ENCODE measurements around the gene YKT6.

The YKT6 gene

GRCh38 chr7:44224974-44225565 lies 24.3 kb downstream of the YKT6 start:
- TF ChIP-seq ZNF707 (tag by site-specific recombination; IDR thresholded peaks at IDR 0.05) (no peak), BCL11A (tag by site-specific recombination; IDR thresholded peaks at IDR 0.05; ENCODE audit: low read depth) (no peak), EGR2 (tag by site-specific recombination; IDR thresholded peaks at IDR 0.05; ENCODE audit: low read depth) (0 out of 2 replicates have a peak, but pooled peaks have one; percentile 2), ZNF112 (tag by site-specific recombination; IDR thresholded peaks at IDR 0.05) (no peak), ZNF654 (tag by site-specific recombination; IDR thresholded peaks at IDR 0.05; ENCODE audit: low read depth) (no peak), ZNF660 (tag by site-specific recombination; IDR thresholded peaks at IDR 0.05) (no peak), ZNF362 (tag by site-specific recombination; IDR thresholded peaks at IDR 0.05) (no peak), KLF8 (tag by site-specific recombination; IDR thresholded peaks at IDR 0.05) (no peak), ZNF146 (tag by site-specific recombination; IDR thresholded peaks at IDR 0.05) (no peak), ZBTB21 (tag by site-specific recombination; IDR thresholded peaks at IDR 0.05) (no peak), ZFP41 (tag by site-specific recombination; IDR thresholded peaks at IDR 0.05; ENCODE audit: borderline replicate concordance) (no peak)
- TF ChIP-seq, protein P1, sequence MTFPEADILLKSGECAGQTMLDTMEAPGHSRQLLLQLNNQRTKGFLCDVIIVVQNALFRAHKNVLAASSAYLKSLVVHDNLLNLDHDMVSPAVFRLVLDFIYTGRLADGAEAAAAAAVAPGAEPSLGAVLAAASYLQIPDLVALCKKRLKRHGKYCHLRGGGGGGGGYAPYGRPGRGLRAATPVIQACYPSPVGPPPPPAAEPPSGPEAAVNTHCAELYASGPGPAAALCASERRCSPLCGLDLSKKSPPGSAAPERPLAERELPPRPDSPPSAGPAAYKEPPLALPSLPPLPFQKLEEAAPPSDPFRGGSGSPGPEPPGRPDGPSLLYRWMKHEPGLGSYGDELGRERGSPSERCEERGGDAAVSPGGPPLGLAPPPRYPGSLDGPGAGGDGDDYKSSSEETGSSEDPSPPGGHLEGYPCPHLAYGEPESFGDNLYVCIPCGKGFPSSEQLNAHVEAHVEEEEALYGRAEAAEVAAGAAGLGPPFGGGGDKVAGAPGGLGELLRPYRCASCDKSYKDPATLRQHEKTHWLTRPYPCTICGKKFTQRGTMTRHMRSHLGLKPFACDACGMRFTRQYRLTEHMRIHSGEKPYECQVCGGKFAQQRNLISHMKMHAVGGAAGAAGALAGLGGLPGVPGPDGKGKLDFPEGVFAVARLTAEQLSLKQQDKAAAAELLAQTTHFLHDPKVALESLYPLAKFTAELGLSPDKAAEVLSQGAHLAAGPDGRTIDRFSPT (tag by site-specific recombination; IDR thresholded peaks at IDR 0.05): 0 out of 2 replicates have a peak, but pooled peaks have one; percentile 4
- TF ChIP-seq, protein P2, sequence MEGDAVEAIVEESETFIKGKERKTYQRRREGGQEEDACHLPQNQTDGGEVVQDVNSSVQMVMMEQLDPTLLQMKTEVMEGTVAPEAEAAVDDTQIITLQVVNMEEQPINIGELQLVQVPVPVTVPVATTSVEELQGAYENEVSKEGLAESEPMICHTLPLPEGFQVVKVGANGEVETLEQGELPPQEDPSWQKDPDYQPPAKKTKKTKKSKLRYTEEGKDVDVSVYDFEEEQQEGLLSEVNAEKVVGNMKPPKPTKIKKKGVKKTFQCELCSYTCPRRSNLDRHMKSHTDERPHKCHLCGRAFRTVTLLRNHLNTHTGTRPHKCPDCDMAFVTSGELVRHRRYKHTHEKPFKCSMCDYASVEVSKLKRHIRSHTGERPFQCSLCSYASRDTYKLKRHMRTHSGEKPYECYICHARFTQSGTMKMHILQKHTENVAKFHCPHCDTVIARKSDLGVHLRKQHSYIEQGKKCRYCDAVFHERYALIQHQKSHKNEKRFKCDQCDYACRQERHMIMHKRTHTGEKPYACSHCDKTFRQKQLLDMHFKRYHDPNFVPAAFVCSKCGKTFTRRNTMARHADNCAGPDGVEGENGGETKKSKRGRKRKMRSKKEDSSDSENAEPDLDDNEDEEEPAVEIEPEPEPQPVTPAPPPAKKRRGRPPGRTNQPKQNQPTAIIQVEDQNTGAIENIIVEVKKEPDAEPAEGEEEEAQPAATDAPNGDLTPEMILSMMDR (tag by site-specific recombination; IDR thresholded peaks at IDR 0.05): no peak
- POLR2A ChIA-PET: no interaction called here
- CTCF ChIA-PET: interaction anchor here (1.2 kb wide), 2 partner anchors 9 to 10 kb away, joined by 3 to 4 read pairs; no protein-coding TSS in a partner anchor

DNA sequence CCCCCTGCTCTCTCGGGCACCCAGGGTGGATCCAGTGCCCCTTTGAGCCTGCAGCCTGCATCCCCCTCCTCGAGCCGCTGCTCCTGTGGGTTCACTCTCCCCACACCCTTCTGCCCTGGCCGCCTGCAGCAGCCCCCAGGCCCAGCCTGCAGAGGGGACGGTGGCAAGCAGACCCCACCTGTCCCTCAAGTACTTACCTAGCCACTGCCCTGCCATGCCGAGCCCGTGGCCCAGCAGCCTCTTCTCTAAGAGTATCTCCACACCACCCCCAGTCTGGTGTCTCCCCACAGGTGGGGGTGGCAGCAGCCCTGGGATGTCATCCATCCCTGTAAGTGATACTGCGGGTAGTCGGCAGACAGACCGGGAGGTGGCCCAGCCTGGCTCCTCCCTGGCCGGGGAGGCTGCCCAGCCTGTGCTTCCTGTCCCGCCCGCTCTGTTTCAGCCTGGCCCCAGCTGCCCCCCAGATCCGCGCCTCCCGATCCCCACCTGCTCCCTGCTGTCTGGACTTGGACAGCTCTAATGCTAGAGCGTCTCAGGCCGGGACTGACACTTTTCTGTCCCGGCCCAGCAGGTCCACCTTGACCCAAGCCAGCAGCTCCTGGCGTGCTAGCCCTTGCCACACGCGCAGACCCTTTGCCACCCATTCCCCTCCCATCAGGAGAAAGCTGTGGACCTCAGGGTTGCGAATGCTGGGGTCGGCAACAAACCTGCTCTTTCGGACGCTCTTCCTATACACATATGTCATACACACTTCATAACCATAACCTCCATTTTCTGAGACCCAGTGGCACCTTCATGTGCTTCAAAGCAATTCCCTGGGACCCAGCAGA lies 25.0 kb downstream of the YKT6 start:
- Histone ChIP-seq H3K9me3 (ENCODE audit: control insufficient read depth, insufficient read depth, low read depth, low read length) (no peaks in the 10 kb centered on the region), H3K4me3 (ENCODE audit: low read depth, low read length) (no peak overlapping the region), H3K36me3 (ENCODE audit: control insufficient read depth in 2 of 2, insufficient read depth in 1 of 2, low read length in 2 of 2) (no peaks in the 10 kb centered on the region), H3K4me1 (ENCODE audit: control insufficient read depth, insufficient read depth, low read length) (no peaks in the 10 kb centered on the region; the same call in 1 of the 2 replicates), H3K27ac (ENCODE audit: extremely low read depth, low read depth, low read length) (no peak overlapping the region)
- ChIA-PET CTCF (interaction anchor here (1.2 kb wide), 1 partner anchor 10 kb away, joined by 3 read pairs; no protein-coding TSS in a partner anchor), POLR2A (no interaction called here)
- TF ChIP-seq GFI1B (tag by site-specific recombination; IDR thresholded peaks at IDR 0.05) (no peak), PATZ1 (tag by site-specific recombination; IDR thresholded peaks at IDR 0.05) (peak; percentile 39; the same call in 1 of the 2 replicates), ZNF426 (tag by site-specific recombination; IDR thresholded peaks at IDR 0.05) (no peak), ZNF529 (tag by site-specific recombination; IDR thresholded peaks at IDR 0.05; ENCODE audit: insufficient replicate concordance) (no peak), GLIS2 (tag by site-specific recombination; IDR thresholded peaks at IDR 0.05) (peak; percentile 59; the same call in 1 of the 2 replicates), ZIC2 (tag by site-specific recombination; IDR thresholded peaks at IDR 0.05) (no peak), ZNF645 (tag by site-specific recombination; IDR thresholded peaks at IDR 0.05) (no peak), EGR2 (tag by site-specific recombination; IDR thresholded peaks at IDR 0.05; ENCODE audit: low read depth) (peak; percentile 52; the same call in 1 of the 2 replicates), ZNF560 (tag by site-specific recombination; IDR thresholded peaks at IDR 0.05; ENCODE audit: borderline replicate concordance) (no peak), SCRT2 (tag by site-specific recombination; IDR thresholded peaks at IDR 0.05) (peak; percentile 76), GLIS1 (tag by site-specific recombination; IDR thresholded peaks at IDR 0.05) (peak; percentile 62)

More at GRCh38 chr7:44224974-44225565, 24.3 kb downstream of the YKT6 start:
- H3K4me3 ChIP-seq (ENCODE audit: low read depth, low read length): no peak overlapping the region
- H3K36me3 ChIP-seq (ENCODE audit: control insufficient read depth in 2 of 2, insufficient read depth in 1 of 2, low read length in 2 of 2): no peaks in the 10 kb centered on the region
- no peaks in the 10 kb centered on the region; the same call in 1 of the 2 replicates for H3K4me1 ChIP-seq (ENCODE audit: control insufficient read depth, insufficient read depth, low read length)
- no peaks in the 10 kb centered on the region for H3K9me3 ChIP-seq (ENCODE audit: control insufficient read depth, insufficient read depth, low read depth, low read length)
- H3K27ac ChIP-seq (ENCODE audit: extremely low read depth, low read depth, low read length): no peak overlapping the region

Data from HEK293 (cell line).